Measurements from ENCODE around the gene SLC15A4.

GRCh38 chr12:128859311-128859710 lies 35.6 kb upstream of the SLC15A4 start:
- TF ChIP-seq CTCF (IDR thresholded peaks at IDR 0.05 in 2 of 3, conservative IDR thresholded peaks at IDR 0.05 in 1 of 3; ENCODE audit: borderline replicate concordance in 1 of 3, insufficient read depth in 1 of 3, low read depth in 2 of 3, low read length in 2 of 3) (no peak), YY1 (IDR thresholded peaks at IDR 0.05; ENCODE audit: extremely low read depth, insufficient replicate concordance, low read depth, low read length) (no peak), POLR2AphosphoS5 (IDR thresholded peaks at IDR 0.05; ENCODE audit: low read depth, low read length) (no peak), EZH2phosphoT487 (IDR thresholded peaks at IDR 0.05; ENCODE audit: borderline replicate concordance) (no peak), POLR2A (IDR thresholded peaks at IDR 0.05; ENCODE audit: borderline replicate concordance, extremely low read depth, insufficient read depth, insufficient read length) (no peak), SIN3A (IDR thresholded peaks at IDR 0.05; ENCODE audit: low read depth) (no peak)
